Activated CD4-positive, CD25-positive, alpha-beta regulatory T cell treated with anti-CD3 and anti-CD28 coated beads, Interleukin-2, amount 50 U/mL, for 24 hours (primary cell): ENCODE data around the gene ITGA3.

Experiments
- ATAC-seq, 2 donors: fragments of 150-1000 bp; cut with Tn5 transposase; one replicate each; pipeline ENCODE4 v1.10.0; 2021; ENCODE audit warnings: mild to moderate bottlenecking in 1 of 2, moderate library complexity in 1 of 2

Gene ITGA3

GRCh38 chr17:50095626-50096037, 39.7 kb downstream of the ITGA3 start:
- no peak for ATAC-seq

GRCh38 chr17:50096092-50096491, 40.2 kb downstream of the ITGA3 start:
- ATAC-seq, result no peak

- no peak for ATAC-seq
These were observed 40.8 kb downstream of the ITGA3 start for GRCh38 chr17:50096758-50097157.

GRCh38 chr17:50097455-50097854, 41.5 kb downstream of the ITGA3 start:
- ATAC-seq, result no peak

- no peak for ATAC-seq
These were observed 42.0 kb downstream of the ITGA3 start for GRCh38 chr17:50097926-50098325.

- ATAC-seq, result no peak
These were observed 42.7 kb downstream of the ITGA3 start for GRCh38 chr17:50098583-50098982.

- no peak for ATAC-seq
These were observed 43.1 kb downstream of the ITGA3 start for GRCh38 chr17:50099003-50099402.

- no peak for ATAC-seq
These were observed 44.6 kb downstream of the ITGA3 start for GRCh38 chr17:50100480-50100883.

- ATAC-seq, result no peak
These were observed 45.0 kb downstream of the ITGA3 start for GRCh38 chr17:50100921-50101345.

- ATAC-seq, result no peak
These were observed 45.6 kb downstream of the ITGA3 start for GRCh38 chr17:50101346-50102163.

GRCh38 chr17:50102164-50102991, 46.5 kb downstream of the ITGA3 start:
- ATAC-seq, result no peak

- no peak for ATAC-seq
These were observed 47.3 kb downstream of the ITGA3 start for GRCh38 chr17:50103252-50103651.

GRCh38 chr17:50103941-50104340, 48.0 kb downstream of the ITGA3 start:
- no peak for ATAC-seq

- no peak for ATAC-seq
These were observed 49.9 kb downstream of the ITGA3 start for GRCh38 chr17:50105811-50106210.

GRCh38 chr17:50106393-50107131, 50.7 kb downstream of the ITGA3 start:
- no peak for ATAC-seq

GRCh38 chr17:50107790-50108414, 52.0 kb downstream of the ITGA3 start:
- ATAC-seq, result no peak

- no peak for ATAC-seq
These were observed 52.6 kb downstream of the ITGA3 start for GRCh38 chr17:50108556-50108955.

- no peak for ATAC-seq
These were observed 53.3 kb downstream of the ITGA3 start for GRCh38 chr17:50109207-50109606.

- no peak for ATAC-seq
These were observed 53.9 kb downstream of the ITGA3 start for GRCh38 chr17:50109785-50110184.

- no peak for ATAC-seq
These were observed 54.9 kb downstream of the ITGA3 start for GRCh38 chr17:50110591-50111349.

- no peak for ATAC-seq
These were observed 56.1 kb downstream of the ITGA3 start for GRCh38 chr17:50111673-50112655.
